Activated T-cell treated with anti-CD3 and anti-CD28 coated beads, Interleukin-2, amount 50 U/mL, for 48 hours (primary cell): ENCODE measurements around the gene G3BP1.
A peak's percentile ranks its signal among the peaks of the same experiment; 100 is the strongest.
"Not testable (repeated sequence)": the region's sequence is repeated elsewhere in the genome, so short reads cannot be mapped to it uniquely, and the experiment has no call there.

Experiments used
- DNase-seq, 2 experiments: peaks; one replicate each; pipeline ENCODE4 v3.0.0-alpha.2; 2020

G3BP1 gene

DNA sequence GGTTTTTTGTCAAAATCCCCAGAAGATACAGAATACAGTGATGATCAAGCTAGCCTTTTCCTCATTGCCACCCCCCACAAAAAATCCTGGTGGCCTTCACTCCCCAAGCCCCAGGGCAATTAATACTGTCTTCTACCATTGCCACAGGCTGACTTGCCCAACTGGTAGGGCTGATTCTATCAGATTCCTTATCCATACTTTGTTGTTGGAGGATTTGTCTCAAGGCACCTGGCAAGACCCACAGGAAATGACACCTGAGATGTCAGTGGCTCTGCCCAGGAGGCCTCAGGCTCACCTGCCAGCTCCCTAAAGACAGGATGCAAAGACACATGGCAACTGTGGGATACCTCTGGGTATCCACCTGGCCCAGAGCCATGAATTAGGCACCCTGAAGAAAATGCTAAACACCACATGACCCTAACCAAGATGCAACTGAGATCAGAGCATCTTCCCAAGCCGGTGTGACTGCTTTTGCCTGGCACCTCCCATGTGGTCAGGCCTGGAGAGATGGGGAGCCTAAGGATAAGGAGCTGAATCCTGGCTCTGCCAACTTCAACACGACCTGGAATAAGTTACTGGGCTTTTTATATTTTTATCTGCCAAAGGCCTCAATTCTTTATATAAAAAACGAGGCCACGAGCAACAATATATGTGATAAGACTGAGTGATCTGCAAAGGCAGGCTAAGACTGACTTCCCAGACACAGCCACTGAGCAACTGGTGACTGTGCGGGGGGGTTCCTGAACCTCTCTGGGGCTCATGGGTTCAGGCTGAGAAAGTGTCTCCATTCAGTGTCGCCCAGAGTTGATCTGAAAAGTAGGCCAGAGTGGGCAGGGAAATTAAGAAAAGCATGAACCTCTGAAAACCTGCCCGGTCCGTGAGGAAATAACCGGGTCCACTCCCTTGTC lies 14.3 kb upstream of the G3BP1 start:
- DNase-seq, result peak; percentile 36 to 49

DNA sequence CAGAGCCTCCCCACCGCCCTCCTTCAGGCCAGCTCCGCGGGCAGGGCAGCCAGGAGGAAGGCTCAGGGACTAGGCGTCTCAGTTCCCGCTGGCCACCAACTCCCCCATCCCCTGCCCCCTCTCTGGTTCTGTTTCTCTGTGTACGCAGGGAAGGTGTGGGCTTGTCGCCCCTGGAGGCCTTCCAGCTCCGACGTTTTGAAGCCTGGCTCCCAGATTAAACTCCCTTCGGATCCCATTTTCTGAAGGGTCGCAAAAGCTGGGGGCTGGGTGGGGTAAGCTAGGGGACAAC lies 13.7 kb upstream of the G3BP1 start:
- no peak for DNase-seq

DNA sequence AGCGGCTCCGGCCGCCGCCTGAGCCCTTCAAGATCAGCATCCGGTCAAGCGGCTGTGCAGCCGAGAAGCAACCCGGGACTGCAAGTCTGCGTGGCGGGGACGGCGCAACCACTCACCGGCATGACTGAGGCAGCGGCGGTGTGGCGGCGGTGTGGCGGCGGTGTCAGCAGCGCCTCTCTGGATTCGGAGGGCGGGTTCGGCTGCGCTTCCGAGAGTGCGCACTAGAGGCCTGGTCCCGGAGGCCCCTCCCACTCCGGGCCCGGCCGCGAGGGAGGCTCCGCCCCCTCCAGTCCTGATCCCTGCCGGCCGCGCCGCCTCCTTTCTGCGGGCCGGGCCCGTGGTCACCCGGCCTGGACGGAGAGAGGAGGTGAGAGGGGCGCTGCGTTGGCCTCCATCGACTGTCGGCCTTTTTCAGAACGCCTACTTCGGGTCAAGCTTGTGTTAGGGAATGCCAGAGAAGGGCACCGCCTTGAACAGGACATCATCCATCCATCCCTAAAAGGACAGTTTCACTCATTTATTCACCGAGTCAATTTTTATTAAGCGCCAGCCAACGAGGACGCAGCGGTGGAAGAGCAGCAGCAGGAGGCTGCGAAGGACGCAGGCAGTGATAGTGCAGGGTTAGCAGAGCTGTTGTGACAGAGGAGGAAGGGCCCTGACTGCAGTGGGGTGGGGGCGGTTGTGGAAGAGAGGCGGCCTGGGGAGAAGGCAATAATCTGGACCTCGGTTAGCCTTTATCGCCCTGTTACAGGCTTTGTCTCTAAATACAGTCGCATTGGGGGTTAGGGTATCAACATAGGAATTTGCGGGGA lies 13.1 kb upstream of the G3BP1 start, which contains the start of gene ATOX1:
ATOX1 (minus strand) TSS at position 202 of the 812 bp plus-strand sequence; CDS start at position 122, 80 bp downstream.
- peak; percentile 88 to 94 for DNase-seq

DNA sequence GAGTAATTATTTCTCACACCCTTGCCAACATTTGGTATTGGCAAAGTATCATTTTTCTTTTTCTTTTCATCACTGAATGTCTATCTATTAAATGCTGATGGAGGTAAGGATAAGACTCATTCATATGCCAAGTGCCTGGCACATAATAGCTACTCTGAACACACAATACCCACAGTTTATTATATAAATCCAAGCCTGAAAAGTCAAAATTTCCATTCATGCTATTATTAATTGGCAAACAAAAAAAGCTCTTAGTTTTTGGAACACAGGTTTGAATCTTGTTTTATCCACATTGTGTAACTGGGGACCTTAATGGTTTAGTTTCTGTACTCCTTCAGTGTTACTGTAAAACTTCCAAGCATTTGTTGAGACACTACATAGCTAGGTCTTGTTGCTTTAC lies 7.0 kb upstream of the G3BP1 start:
- no peak for DNase-seq

DNA sequence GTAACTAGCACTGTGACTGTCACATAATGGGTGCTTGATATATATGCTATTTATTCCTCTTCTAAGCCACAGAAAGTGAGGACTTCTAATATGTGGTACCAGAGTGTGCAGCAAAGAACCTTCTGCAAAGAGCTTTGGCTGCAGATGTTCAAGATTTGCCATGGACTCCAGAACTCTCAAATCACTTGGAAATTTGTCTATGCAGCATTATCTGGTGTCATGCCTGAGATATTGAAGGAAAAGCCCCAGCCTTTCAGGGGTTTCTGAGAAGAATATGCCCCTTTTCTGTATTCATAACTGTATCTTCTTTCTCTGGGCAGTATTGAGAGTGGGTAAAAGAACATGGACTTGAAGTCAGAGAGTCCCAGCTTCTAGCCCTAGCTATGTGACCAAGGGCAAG lies 4.8 kb upstream of the G3BP1 start:
- no peak for DNase-seq

- no peak for DNase-seq
Measured at GRCh38 chr5:151770383-151771258, 1.1 kb upstream of the G3BP1 start.

DNA sequence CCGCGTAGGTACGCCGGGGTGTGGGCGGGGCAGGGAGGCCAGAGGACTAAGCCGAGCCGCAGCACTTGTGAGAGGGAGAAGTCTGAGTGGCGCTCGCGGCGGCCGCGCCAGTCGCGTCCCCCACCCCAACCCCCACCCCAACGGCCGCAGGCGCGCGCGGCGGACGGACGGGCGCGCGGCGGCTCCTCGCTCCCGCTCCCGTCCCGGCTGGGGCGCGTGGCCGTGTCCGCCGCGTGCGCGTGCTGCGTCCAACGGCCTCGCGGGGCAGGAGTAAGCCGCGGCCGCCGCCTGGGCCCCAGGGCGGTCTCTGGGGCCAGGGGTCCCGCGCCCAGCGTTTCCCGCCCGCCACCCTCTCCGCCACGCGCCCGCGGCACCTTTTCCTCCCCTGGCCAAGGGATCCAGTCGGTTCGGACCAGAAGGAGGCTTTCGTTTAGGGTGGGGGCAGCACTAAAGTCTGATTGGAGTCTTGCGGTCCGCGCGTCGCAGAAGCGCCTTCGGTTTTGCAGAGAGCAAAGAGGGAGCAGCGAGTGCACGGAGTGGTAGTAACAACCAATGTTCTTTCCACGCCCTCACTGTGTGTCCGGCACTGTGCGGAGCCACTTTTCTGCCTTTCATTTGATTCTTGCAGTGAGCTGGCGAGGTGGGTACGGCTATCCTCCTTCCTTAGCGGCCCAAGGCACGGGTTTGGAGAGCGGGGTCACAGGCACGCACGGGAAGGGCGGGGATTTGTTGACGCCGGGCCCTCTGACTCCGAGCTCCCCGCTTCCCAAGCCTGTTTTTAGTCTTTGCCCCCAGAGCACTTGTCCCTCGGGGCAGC lies 483 bp downstream of the G3BP1 start:
- DNase-seq, result peak; percentile 58 to 65

- no peak for DNase-seq
Measured at GRCh38 chr5:151772846-151773561, 1.2 kb downstream of the G3BP1 start.

GRCh38 chr5:151773951-151774350 lies 2.2 kb downstream of the G3BP1 start:
- DNase-seq, result no peak

GRCh38 chr5:151775025-151775606 lies 3.4 kb downstream of the G3BP1 start:
- DNase-seq, result no peak

GRCh38 chr5:151779531-151780125 lies 7.9 kb downstream of the G3BP1 start:
- no peak for DNase-seq

GRCh38 chr5:151780348-151780747 lies 8.6 kb downstream of the G3BP1 start:
- DNase-seq, result no peak

DNA sequence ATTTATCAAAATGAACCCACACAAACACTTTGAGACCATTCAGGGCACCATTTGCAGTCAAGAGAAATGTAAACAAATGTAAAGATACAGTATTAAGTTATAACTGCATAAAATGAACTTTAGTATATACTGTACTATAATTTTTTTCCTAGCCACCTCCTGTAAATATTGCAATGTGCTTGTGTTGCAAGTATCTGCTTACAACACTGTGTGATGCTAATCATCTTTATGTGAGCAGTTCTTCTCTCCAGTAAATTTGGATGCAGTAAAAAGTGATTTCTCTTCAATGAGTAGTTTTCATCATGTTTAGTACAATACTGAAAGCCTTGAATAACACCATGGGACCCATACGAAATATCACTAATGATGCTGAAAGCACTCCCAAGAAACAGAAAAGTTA lies 9.4 kb downstream of the G3BP1 start:
- no peak for DNase-seq

GRCh38 chr5:151783664-151784063 lies 11.9 kb downstream of the G3BP1 start:
- DNase-seq, result not testable (repeated sequence)

DNA sequence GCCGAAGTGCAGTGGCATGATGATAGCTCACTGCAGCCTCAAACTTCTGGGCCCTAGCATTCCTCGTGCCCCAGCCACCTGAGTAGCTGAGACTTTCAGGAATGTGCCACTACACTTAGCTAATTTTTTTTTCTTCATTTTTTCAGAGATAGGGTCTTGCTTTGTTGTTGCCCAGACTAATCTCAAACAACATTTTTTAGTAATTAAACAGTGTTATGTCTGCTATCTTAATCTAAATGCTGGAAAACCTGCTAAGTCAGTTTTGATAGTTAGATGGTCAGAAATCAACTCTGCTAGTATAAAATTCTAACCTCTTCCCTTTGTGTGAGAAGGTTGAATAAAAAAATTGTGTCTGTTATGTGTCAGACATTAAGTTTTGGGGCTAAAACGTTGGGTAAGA lies 12.4 kb downstream of the G3BP1 start:
- DNase-seq, result no peak

DNA sequence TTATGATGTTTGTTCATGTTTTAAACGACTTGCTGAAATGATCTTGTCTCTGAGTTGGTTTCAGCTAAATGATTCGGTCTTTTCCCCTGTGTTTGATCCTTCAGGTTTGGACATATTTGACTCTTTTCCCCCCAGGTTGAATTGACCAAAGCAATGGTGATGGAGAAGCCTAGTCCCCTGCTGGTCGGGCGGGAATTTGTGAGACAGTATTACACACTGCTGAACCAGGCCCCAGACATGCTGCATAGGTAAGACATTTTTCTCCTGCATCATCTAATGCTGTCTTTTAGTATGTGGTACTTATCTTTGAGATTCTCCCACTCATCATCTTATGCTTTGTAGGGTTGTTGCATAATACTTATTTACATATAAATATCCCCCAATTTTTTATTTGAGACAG lies 14.7 kb downstream of the G3BP1 start:
- DNase-seq, result no peak

GRCh38 chr5:151787817-151788216 lies 16.1 kb downstream of the G3BP1 start:
- no peak for DNase-seq

DNA sequence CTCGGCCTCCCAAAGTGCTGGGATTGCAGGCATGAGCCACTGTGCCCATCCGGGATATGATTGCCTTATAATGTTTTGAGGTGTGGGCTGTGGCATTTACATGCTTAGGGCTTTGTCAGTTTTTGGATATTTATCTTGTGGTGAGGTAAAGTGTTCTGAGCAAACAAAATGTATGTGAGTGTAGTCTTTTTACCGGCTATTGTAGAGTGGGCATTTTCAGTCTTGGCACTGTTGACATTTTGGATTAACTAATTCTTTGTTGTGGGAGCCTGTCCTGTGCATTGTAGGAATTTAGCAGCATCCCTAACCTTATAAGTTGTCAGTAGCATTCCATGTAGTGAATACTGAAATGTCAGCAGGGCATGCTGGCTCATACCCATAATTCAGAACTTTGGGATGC lies 21.6 kb downstream of the G3BP1 start:
- no peak for DNase-seq

GRCh38 chr5:151795426-151795825 lies 23.7 kb downstream of the G3BP1 start:
- no peak for DNase-seq

DNA sequence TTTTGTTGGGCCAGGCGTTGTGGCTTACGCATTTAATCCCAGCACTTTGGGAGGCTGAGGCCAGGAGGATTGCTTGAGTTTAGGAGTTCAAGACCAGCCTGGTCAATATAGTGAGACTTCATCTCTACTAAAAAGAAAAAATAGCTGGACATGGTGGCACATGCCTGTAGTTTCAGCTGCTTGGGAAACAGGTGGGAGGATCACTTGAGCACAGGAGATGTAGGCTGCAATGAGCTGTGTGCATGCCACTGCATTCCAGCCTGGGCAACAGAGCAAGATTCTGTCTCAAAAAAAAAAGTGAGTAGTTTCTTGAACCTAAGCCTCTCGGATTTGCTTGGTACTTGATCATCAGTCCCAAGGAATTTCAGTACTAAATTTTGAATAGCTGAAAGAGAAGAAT lies 26.9 kb downstream of the G3BP1 start:
- no peak for DNase-seq

- no peak for DNase-seq
Measured at GRCh38 chr5:151799407-151799806, 27.7 kb downstream of the G3BP1 start.
